Sigmoid colon (tissue), 3 donors: ENCODE results near the gene STEAP4.

Source experiments
- CTCF ChIP-seq, 4 experiments: fragments of 450-650 bp in 3 of 4; fragments of 200-600 bp in 1 of 4; IDR thresholded peaks; one replicate each; pipeline ENCODE4 v1.5.1; 2016 to 2019; ENCODE audit warnings: antibody characterized with exemption in 4 of 4, mild to moderate bottlenecking in 3 of 4, moderate library complexity in 2 of 4
- POLR2A ChIP-seq, 2 donors: fragments of 450-650 bp; IDR thresholded peaks; one replicate each; pipeline ENCODE4 v1.6.1; 2016; ENCODE audit warnings: antibody characterized with exemption in 2 of 2, mild to moderate bottlenecking in 2 of 2, moderate library complexity in 2 of 2

- TF ChIP-seq POLR2A (IDR thresholded peaks at IDR 0.05) (no peak), CTCF (IDR thresholded peaks at IDR 0.05) (no peak)
Measured at GRCh38 chr7:88262562-88262961, 44.1 kb downstream of the STEAP4 start.
